Measurements from ENCODE around the gene UBASH3A. TPM values are rescaled to one million over a fixed set of nuclear protein-coding genes. Genes with fewer than 3 reads are reported as not detected.
A peak's percentile ranks its signal among the peaks of the same experiment; 100 is the strongest.

The UBASH3A gene
- total RNA-seq, 2 experiments from 2014 or later = 13.5 to 14.9 TPM

DNA sequence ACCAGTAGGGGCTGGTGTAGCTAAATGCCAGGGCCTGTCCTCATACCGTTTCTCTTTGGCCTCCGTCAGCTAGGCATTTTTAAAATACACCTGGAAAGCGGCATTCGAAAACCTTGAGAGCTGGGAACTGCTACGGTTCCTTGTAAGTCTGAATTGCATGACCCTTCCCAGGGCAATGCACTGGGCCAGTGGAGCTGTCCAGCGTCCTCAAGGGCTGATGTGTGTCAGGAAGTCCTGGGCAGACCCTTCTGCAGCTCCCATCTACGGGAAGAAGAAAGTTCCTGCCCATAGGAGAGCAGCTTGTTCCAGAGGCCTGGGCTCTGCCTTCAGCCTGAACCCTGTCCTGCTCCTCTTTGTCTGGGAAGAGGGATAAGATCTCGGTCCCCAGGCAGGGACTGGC lies 34.1 kb downstream of the UBASH3A start:
- peaks cover 53% of the 10 kb centered on the region for H3K36me3 Mint-ChIP-seq (ENCODE audit: low read depth)
- H3K4me1 Mint-ChIP-seq (ENCODE audit: low read depth) = peaks cover 50% of the 10 kb centered on the region
- no peaks in the 10 kb centered on the region for H3K27me3 Mint-ChIP-seq (ENCODE audit: low read depth)
- intact Hi-C loops (cut with micrococcal nuclease) = no loop called here
- no peak overlapping the region for H3K4me3 Mint-ChIP-seq
- DNase-seq = no peak
- H3K27ac Mint-ChIP-seq = no peak overlapping the region
- H3K9me3 Mint-ChIP-seq = no peaks in the 10 kb centered on the region
- CTCF ChIA-PET = no interaction called here

GRCh38 chr21:42438316-42439205 lies 34.9 kb downstream of the UBASH3A start:
- CTCF ChIA-PET = interaction anchor here (1.9 kb wide), 1 partner anchor 57 kb away, joined by 9 read pairs; no protein-coding TSS in a partner anchor
- Mint-ChIP-seq H3K27me3 (ENCODE audit: low read depth) (no peaks in the 10 kb centered on the region), H3K9me3 (no peaks in the 10 kb centered on the region), H3K4me3 (no peak overlapping the region), H3K27ac (no peak overlapping the region), H3K4me1 (ENCODE audit: low read depth) (peaks cover 48% of the 10 kb centered on the region), H3K36me3 (ENCODE audit: low read depth) (peaks cover 48% of the 10 kb centered on the region)
- intact Hi-C loops (cut with micrococcal nuclease) = no loop called here
- DNase-seq = no peak

DNA sequence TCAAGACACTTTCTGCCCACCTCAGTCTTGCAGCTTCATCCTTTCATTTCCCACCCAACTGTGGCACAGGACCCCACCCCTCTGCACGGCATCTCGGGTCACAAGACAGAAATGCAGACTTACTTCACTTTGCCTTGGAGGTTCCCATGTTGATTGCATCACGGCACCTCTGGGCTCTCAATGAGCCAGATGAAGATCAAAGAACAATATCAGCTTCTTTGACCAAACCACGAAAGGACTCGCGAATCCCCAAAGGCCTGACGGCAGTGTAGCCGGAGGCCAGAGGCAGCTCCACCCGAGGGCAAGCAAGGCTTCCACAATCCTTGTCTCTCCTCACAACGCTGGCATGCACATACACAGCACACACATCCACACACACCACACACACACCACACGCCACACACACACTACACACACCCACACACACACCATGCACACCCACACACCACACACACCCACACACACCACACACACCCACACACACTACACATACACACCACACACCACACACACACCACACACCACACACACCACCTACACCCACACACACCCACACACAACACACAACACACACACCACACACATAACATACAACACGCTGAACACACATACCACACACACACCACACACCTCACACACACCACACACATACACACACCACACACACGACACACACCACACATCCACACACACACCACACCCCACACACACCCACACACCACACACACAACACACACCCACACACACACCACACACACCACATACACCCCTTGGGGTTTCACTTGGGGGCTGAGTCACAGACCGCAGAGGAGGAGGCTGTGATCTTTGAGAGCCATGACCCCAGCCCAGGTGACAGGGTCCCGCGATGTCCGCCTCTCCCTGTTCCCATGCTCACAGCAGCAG lies 35.8 kb downstream of the UBASH3A start:
- Mint-ChIP-seq H3K4me1 (ENCODE audit: low read depth) (peaks cover 38% of the 10 kb centered on the region), H3K9me3 (no peaks in the 10 kb centered on the region), H3K27ac (peak overlapping the region; percentile 46), H3K27me3 (ENCODE audit: low read depth) (no peaks in the 10 kb centered on the region), H3K4me3 (no peak overlapping the region), H3K36me3 (ENCODE audit: low read depth) (peaks cover 47% of the 10 kb centered on the region)
- CTCF ChIA-PET = interaction anchor here (1.9 kb wide), 1 partner anchor 58 kb away, joined by 9 read pairs; no protein-coding TSS in a partner anchor
- DNase-seq = peak; percentile 24
- intact Hi-C loops (cut with micrococcal nuclease) = no loop called here

- Mint-ChIP-seq H3K27me3 (ENCODE audit: low read depth) (no peaks in the 10 kb centered on the region), H3K27ac (peak overlapping the region; percentile 46), H3K4me1 (ENCODE audit: low read depth) (peaks cover 31% of the 10 kb centered on the region), H3K4me3 (no peak overlapping the region), H3K9me3 (no peaks in the 10 kb centered on the region), H3K36me3 (ENCODE audit: low read depth) (peaks cover 41% of the 10 kb centered on the region)
- CTCF ChIA-PET = interaction anchor here (1.9 kb wide), 1 partner anchor 59 kb away, joined by 9 read pairs; no protein-coding TSS in a partner anchor
- intact Hi-C loops (cut with micrococcal nuclease) = no loop called here
- no peak for DNase-seq
Measured at GRCh38 chr21:42440187-42440792, 36.6 kb downstream of the UBASH3A start.

DNA sequence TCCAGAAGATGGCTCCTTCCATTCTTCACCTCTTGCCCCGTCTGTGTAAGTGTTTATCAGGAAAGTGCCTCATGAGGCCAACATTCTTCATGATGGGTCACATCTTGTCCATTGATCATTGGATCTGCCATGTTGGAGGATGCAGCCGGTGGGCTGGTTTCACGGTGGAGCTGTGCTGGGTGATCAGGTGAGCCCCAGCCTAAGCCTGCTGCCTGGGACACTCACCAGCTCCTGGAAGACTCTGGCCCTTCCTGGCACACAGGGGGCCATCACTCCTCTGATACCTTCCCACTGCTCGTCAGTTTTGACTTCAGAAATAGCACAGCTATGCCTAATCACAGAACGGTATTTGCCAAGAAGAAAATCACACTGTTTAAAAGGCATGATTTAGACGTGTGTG lies 38.3 kb downstream of the UBASH3A start:
- intact Hi-C loops (cut with micrococcal nuclease) = no loop called here
- H3K9me3 Mint-ChIP-seq = no peaks in the 10 kb centered on the region
- peaks cover 35% of the 10 kb centered on the region for H3K36me3 Mint-ChIP-seq (ENCODE audit: low read depth)
- no peak overlapping the region for H3K27ac Mint-ChIP-seq
- peaks cover 36% of the 10 kb centered on the region for H3K4me1 Mint-ChIP-seq (ENCODE audit: low read depth)
- CTCF ChIA-PET = interaction anchor here (0.7 to 2.1 kb wide), 5 partner anchors 9 to 296 kb away, joined by 3 to 5 read pairs (median 5); no protein-coding TSS in a partner anchor
- no peaks in the 10 kb centered on the region for H3K27me3 Mint-ChIP-seq (ENCODE audit: low read depth)
- no peak overlapping the region for H3K4me3 Mint-ChIP-seq
- no peak for DNase-seq

DNA sequence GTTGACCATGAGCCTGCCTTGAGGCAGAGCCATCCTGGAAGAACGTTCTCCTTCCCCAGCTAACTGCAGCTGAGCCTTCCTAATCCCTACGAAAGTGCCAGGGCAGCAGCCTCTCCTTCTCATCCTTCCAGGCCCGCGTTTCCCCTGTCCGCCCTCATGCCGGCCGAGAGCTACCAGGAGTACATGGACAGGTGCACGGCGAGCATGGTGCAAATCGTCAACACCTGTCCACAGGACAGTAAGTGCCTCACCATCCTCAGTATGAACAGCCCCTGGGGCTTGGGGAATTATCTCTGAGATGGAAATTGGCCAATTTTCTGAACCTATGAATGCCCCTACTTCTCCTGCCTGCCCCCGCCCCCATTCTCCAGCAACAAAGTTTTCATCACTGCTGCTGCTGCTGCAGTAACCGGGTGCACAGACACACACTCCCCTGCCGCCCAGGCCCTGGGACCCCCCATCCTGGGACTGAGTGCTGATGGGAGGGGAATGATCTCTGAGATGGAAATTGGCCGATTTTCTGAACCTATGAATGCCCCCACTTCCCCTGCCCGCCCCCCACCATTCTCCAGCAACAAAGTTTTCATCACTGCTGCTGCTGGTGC lies 39.6 kb downstream of the UBASH3A start:
- Mint-ChIP-seq H3K4me1 (ENCODE audit: low read depth) (peaks cover 36% of the 10 kb centered on the region), H3K27me3 (ENCODE audit: low read depth) (no peaks in the 10 kb centered on the region), H3K4me3 (no peak overlapping the region), H3K36me3 (ENCODE audit: low read depth) (peaks cover 32% of the 10 kb centered on the region), H3K27ac (no peak overlapping the region), H3K9me3 (no peaks in the 10 kb centered on the region)
- CTCF ChIA-PET = no interaction called here
- DNase-seq = no peak
- intact Hi-C loops (cut with micrococcal nuclease) = no loop called here

- CTCF ChIA-PET = interaction anchor here (1.0 to 1.2 kb wide), 2 partner anchors 19 to 106 kb away, joined by 3 to 4 read pairs; no protein-coding TSS in a partner anchor
- H3K27ac Mint-ChIP-seq = no peak overlapping the region
- no peaks in the 10 kb centered on the region for H3K27me3 Mint-ChIP-seq (ENCODE audit: low read depth)
- H3K4me1 Mint-ChIP-seq (ENCODE audit: low read depth) = peaks cover 32% of the 10 kb centered on the region
- H3K9me3 Mint-ChIP-seq = no peaks in the 10 kb centered on the region
- peaks cover 25% of the 10 kb centered on the region for H3K36me3 Mint-ChIP-seq (ENCODE audit: low read depth)
- intact Hi-C loops (cut with micrococcal nuclease) = no loop called here
- DNase-seq = no peak
- H3K4me3 Mint-ChIP-seq = no peak overlapping the region
Measured at GRCh38 chr21:42443876-42444744, 40.4 kb downstream of the UBASH3A start.

DNA sequence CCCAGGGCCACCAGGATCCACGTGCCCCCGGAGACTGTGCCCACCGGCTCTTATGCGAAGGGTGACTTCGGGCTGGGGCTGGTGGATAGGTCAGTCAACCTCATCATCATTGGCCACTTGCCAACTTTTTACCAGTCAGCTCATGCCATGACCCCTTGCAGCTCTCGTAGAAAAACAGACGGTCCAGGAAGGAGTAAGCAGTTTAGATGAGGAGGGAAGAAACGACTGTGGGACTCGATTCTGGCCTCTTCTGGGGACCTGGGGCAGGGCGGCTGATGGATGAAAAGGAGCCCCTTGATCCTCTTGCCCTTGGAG lies 41.0 kb downstream of the UBASH3A start:
- no peaks in the 10 kb centered on the region for H3K9me3 Mint-ChIP-seq
- intact Hi-C loops (cut with micrococcal nuclease) = no loop called here
- CTCF ChIA-PET = interaction anchor here (1.0 to 2.3 kb wide), 4 partner anchors 19 to 109 kb away, joined by 3 to 9 read pairs (median 5); no protein-coding TSS in a partner anchor
- H3K36me3 Mint-ChIP-seq (ENCODE audit: low read depth) = peaks cover 19% of the 10 kb centered on the region
- no peak overlapping the region for H3K4me3 Mint-ChIP-seq
- H3K27ac Mint-ChIP-seq = no peak overlapping the region
- no peaks in the 10 kb centered on the region for H3K27me3 Mint-ChIP-seq (ENCODE audit: low read depth)
- DNase-seq = no peak
- H3K4me1 Mint-ChIP-seq (ENCODE audit: low read depth) = peaks cover 28% of the 10 kb centered on the region

DNA sequence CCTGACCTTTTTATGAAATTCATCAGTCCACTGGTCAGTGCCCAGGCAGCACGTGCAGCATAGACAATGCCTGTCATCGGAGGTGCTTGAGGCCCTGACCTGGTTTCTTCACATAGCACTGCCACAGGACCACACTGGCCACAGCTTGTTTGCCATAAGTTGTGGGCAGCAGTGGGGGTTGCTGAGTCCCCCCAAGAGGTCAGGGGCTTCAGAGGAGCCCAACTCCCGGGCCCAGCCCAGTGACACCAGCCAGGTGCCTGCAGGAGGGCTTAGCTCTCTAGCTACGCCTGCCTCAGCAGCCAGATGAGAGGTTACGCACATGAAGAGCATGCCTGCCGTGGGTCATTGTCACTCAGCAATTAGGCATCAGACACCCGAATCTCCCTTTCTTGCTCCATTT lies 41.6 kb downstream of the UBASH3A start:
- CTCF ChIA-PET = interaction anchor here (1.0 to 2.3 kb wide), 4 partner anchors 18 to 109 kb away, joined by 3 to 9 read pairs (median 4); no protein-coding TSS in a partner anchor
- Mint-ChIP-seq H3K27me3 (ENCODE audit: low read depth) (no peaks in the 10 kb centered on the region), H3K4me1 (ENCODE audit: low read depth) (peaks cover 28% of the 10 kb centered on the region), H3K36me3 (ENCODE audit: low read depth) (peaks cover 15% of the 10 kb centered on the region), H3K27ac (no peak overlapping the region), H3K9me3 (no peaks in the 10 kb centered on the region), H3K4me3 (no peak overlapping the region)
- intact Hi-C loops (cut with micrococcal nuclease) = no loop called here
- DNase-seq = no peak

DNA sequence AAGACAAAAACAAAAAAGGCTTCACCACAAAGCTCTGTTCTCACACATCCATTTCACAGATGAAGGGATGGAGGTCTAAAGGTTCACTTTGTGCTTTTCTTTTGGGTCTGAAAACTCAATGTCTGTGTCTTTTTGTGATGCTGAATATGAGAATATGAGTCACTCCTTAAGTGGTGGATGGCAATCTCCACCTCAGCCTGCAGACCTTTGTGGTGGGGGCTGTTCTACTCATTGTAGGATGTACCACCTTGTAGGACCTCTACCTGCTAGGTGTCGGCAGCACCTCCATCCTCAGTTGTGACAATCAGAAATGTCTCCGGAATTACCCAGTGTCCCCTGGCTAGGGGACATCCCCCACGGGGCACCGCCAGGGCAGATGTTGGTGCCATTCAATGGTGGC lies 42.8 kb downstream of the UBASH3A start:
- CTCF ChIA-PET = interaction anchor here (1.1 to 2.3 kb wide), 4 partner anchors 10 to 110 kb away, joined by 3 to 9 read pairs (median 5); no protein-coding TSS in a partner anchor
- peaks cover 26% of the 10 kb centered on the region for H3K4me1 Mint-ChIP-seq (ENCODE audit: low read depth)
- no peak for DNase-seq
- no peaks in the 10 kb centered on the region for H3K27me3 Mint-ChIP-seq (ENCODE audit: low read depth)
- H3K36me3 Mint-ChIP-seq (ENCODE audit: low read depth) = peaks cover 13% of the 10 kb centered on the region
- no peaks in the 10 kb centered on the region for H3K9me3 Mint-ChIP-seq
- H3K4me3 Mint-ChIP-seq = no peak overlapping the region
- H3K27ac Mint-ChIP-seq = peak overlapping the region; percentile 32
- intact Hi-C loops (cut with micrococcal nuclease) = no loop called here

DNA sequence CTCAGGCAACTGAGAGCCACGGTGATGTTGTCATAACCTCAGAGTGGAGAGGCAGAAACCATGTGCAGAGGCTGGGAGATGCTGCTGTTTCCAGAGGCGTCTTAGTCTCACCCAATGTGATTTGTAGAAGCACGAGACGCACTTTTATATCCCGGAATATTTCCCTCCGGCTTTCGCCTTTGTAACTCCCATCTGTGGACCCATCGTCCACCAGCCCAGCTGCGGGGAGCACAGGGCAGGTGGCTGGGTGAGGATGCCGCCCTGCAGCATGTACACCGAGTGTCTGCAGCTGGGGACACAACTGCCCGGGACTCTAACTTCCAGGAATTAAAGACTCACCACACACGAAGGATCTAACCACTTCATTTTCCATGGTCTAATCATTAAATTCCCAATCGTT lies 43.5 kb downstream of the UBASH3A start:
- intact Hi-C loops (cut with micrococcal nuclease) = no loop called here
- no peak overlapping the region for H3K27ac Mint-ChIP-seq

More for the DNA sequence above, 43.5 kb downstream of the UBASH3A start:
- Mint-ChIP-seq H3K4me1 (ENCODE audit: low read depth) (peaks cover 26% of the 10 kb centered on the region), H3K9me3 (no peaks in the 10 kb centered on the region), H3K4me3 (no peak overlapping the region), H3K36me3 (ENCODE audit: low read depth) (peaks cover 13% of the 10 kb centered on the region), H3K27me3 (ENCODE audit: low read depth) (no peaks in the 10 kb centered on the region)
- no peak for DNase-seq
- CTCF ChIA-PET = interaction anchor here (2.3 kb wide), 1 partner anchor 111 kb away, joined by 9 read pairs; no protein-coding TSS in a partner anchor
